SK-N-MC (cell line): Measurements from ENCODE around the gene SLC25A10.

Source experiments
- DNase-seq: peaks from one replicate; pipeline ENCODE4 v3.0.0-alpha.2; 2011; ENCODE audit warnings: low read depth, low spot score
- H3K27ac ChIP-seq: fragments of 200-600 bp; sonication (generic); 2 replicates; pipeline ENCODE4 v1.5.1; 2016; ENCODE audit warnings: mixed run types
- H3K36me3 ChIP-seq: fragments of 200-600 bp; sonication (generic); 2 replicates; pipeline ENCODE4 v1.6.1; 2017; ENCODE audit warnings: antibody characterized with exemption, low read length, mixed read lengths; ENCODE audit not compliant: insufficient read depth
- H3K4me3 ChIP-seq: fragments of 200-600 bp; sonication (generic); 2 replicates; pipeline ENCODE4 v1.5.1; 2016
- H3K9ac ChIP-seq: fragments of 200-600 bp; sonication (generic); 2 replicates; pipeline ENCODE4 v1.8.0; 2017; ENCODE audit warnings: mixed run types, mixed read lengths; ENCODE audit not compliant: insufficient read length
- H3K9me3 ChIP-seq: fragments of 200-600 bp; sonication (generic); 2 replicates; pipeline ENCODE4 v1.6.1; 2017; ENCODE audit warnings: low read depth, mild to moderate bottlenecking, antibody characterized with exemption, low read length, moderate library complexity, mixed read lengths
- EZH2 ChIP-seq: fragments of 200-600 bp; sonication (generic); IDR thresholded peaks from one replicate; pipeline ENCODE4 v1.6.1; 2017; ENCODE audit warnings: antibody characterized with exemption
- FOXP2 ChIP-seq: optimal IDR thresholded peaks from 2 replicates; pipeline ENCODE3; 2011; ENCODE audit warnings: mild to moderate bottlenecking, moderate library complexity; ENCODE audit not compliant: insufficient read depth; ENCODE audit errors: extremely low read length, control extremely low read depth
- POLR2AphosphoS5 ChIP-seq: IDR thresholded peaks from 2 replicates; pipeline ENCODE4 v1.6.1; 2012; ENCODE audit warnings: mild to moderate bottlenecking, low read depth, low read length, borderline replicate concordance

The SLC25A10 gene

GRCh38 chr17:81684442-81684911, 27.6 kb upstream of the SLC25A10 start:
- H3K4me3 ChIP-seq: peak overlapping the region; percentile 98
- H3K36me3 ChIP-seq: peaks cover 33% of the 10 kb centered on the region
- TF ChIP-seq POLR2AphosphoS5 (no peak), EZH2 (no peak), FOXP2 (no peak)
- H3K27ac ChIP-seq: peak overlapping the region; percentile 54
- no peak for DNase-seq
- peak overlapping the region; percentile 97 for H3K9ac ChIP-seq
- no peaks in the 10 kb centered on the region for H3K9me3 ChIP-seq

DNA sequence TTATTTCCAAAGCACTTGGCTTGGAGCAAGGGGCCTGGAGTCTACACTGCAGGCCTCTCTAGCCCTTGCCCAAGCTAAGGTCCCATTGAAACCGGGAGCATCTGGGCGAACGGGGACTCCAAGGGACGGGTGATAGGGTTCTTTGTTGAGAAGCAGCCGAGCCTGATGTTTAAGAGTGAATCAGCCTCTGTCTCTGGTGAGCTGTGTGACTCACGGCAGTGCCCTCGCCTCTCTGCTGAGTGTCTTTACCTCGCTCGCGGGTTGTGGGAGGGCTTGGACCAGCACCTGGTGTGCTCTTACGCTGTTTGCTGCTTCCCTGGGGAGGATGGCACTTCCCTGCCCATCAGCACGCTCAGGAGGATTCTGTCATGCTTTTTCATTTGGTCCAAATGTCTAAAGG, 27.0 kb upstream of the SLC25A10 start:
- H3K9ac ChIP-seq: peak overlapping the region; percentile 97
- H3K27ac ChIP-seq: no peak overlapping the region
- no peak for DNase-seq

DNA sequence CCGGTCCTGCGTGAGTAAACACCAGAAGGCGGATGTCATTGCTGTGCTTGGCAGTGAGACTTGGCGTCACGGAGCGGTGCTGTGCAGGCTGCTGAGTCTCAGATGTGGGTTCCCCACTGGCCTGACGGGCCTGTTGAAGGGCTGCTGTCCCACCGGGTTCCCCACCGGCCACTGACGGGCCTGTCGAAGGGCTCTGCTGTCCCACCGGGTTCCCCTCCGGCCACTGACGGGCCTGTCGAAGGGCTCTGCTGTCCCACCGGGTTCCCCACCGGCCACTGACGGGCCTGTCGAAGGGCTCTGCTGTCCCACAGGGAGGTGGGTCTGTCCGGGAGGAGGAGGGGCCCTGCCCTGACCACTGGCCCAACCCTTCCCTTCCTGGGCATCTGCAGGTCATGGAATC, 25.5 kb upstream of the SLC25A10 start:
- no peak for TF ChIP-seq POLR2AphosphoS5
- TF ChIP-seq EZH2: no peak
- no peak for TF ChIP-seq FOXP2
- DNase-seq: no peak
- no peaks in the 10 kb centered on the region for H3K9me3 ChIP-seq
- no peak overlapping the region for H3K27ac ChIP-seq
- H3K36me3 ChIP-seq: peaks cover 51% of the 10 kb centered on the region
- no peak overlapping the region for H3K9ac ChIP-seq
- H3K4me3 ChIP-seq: no peak overlapping the region

More for the DNA sequence above, 27.0 kb upstream of the SLC25A10 start:
- H3K4me3 ChIP-seq: peak overlapping the region; percentile 98
- H3K9me3 ChIP-seq: no peaks in the 10 kb centered on the region
- TF ChIP-seq POLR2AphosphoS5 (no peak), EZH2 (no peak), FOXP2 (no peak)
- H3K36me3 ChIP-seq: peaks cover 39% of the 10 kb centered on the region

DNA sequence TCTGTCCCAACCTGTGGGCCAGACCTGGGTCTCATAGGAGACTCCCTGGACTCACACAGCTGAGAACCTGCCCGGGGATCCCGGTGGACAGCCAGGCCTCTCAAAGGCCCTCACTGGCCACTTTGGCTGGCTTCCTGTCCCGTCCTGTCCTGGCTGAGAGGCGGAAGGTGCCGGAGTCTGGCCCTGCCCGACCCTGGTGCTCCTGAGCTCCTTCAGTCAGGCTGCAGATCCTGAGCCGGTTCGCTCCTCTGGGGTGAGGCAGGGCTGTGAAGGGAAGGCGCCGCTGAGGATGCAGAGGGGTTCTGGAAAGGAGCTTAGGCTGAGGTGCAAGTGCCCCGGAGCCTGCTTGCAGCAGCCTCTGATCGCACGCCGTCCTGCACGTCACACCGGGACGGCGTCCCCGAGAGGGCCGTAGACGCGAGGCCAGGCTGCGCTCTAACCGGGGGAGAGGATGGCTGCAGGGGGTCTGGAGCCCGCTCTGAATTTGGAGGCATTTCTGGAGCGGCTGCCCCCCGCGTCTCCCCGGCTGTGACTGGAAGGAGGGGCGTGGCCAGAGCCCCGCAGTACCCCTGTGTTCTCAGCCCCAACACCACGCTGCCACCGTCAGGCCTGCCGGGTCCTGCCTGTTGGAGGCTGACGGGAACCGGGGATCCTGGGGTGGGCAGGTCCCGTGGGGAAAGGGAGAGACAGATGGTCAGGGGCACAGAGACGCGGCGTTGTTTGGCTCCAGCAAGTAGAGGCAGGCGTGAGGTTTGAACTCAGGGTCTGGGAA, 24.1 kb upstream of the SLC25A10 start:
- Histone ChIP-seq H3K9me3 (no peaks in the 10 kb centered on the region), H3K9ac (no peak overlapping the region), H3K4me3 (no peak overlapping the region), H3K36me3 (peaks cover 60% of the 10 kb centered on the region), H3K27ac (no peak overlapping the region)
- DNase-seq: no peak
- TF ChIP-seq FOXP2 (no peak), POLR2AphosphoS5 (no peak), EZH2 (no peak)

DNA sequence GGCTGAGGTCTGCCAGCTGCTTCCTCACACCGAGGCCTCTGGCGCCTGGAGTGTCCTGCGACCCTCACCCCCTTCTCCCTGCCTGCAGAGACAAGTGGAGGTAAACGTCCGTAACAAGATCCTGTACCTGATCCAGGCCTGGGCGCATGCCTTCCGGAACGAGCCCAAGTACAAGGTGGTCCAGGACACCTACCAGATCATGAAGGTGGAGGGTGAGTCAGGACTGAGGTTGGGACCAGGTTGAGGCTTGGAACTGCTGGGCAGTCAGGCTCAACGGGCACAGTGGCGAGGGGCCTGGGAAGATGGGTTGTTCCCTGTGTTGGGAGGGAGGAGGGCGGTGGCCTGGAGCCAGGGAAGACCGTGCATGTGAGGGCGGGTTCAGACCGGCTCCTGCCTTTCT, 23.5 kb upstream of the SLC25A10 start:
- Histone ChIP-seq H3K36me3 (peaks cover 61% of the 10 kb centered on the region), H3K4me3 (no peak overlapping the region), H3K9me3 (no peaks in the 10 kb centered on the region), H3K27ac (no peak overlapping the region), H3K9ac (no peak overlapping the region)
- no peak for DNase-seq
- TF ChIP-seq FOXP2: no peak
- no peak for TF ChIP-seq EZH2
- no peak for TF ChIP-seq POLR2AphosphoS5

DNA sequence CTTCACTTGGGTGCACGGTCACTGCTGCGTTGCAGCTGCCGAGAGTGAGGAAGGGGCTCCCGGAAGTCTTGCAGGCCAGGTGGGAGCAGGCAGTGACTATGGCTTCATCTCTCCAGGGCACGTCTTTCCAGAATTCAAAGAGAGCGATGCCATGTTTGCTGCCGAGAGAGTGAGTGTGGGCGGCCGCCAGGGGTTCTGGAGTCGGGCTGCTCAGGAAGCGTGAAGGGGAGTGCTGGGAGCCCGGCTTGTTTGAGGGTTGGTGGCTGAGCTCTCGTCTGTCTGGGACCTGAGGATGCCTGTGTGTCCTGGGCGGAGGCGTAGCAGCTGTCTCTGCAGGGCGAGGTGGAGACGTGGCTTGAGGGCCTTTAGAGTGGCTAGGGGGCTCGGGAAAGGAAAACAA, 22.0 kb upstream of the SLC25A10 start:
- Histone ChIP-seq H3K4me3 (no peak overlapping the region), H3K27ac (no peak overlapping the region), H3K9me3 (no peaks in the 10 kb centered on the region), H3K9ac (no peak overlapping the region), H3K36me3 (peaks cover 75% of the 10 kb centered on the region)
- DNase-seq: no peak
- TF ChIP-seq EZH2: no peak
- no peak for TF ChIP-seq POLR2AphosphoS5
- no peak for TF ChIP-seq FOXP2

DNA sequence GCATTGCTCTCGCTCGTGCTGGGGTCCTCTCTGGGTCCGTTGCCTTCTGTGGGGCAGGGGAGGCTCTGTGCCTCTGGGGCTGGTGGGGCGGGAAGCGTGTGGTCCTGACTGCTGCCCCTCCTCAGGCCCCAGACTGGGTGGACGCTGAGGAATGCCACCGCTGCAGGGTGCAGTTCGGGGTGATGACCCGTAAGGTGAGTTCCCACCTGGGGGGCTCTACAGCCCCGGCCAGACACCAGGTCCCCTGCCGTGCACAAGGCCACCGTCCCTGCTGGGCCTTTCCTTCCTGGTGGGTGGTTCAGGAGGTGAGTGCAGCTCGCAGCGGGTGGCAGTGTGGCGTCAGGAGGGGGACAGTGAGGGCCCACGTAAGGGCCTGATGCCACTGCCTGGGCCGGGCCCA, 21.5 kb upstream of the SLC25A10 start:
- H3K9me3 ChIP-seq: no peaks in the 10 kb centered on the region
- DNase-seq: no peak
- TF ChIP-seq EZH2 (no peak), POLR2AphosphoS5 (no peak), FOXP2 (no peak)
- peaks cover 77% of the 10 kb centered on the region for H3K36me3 ChIP-seq
- no peak overlapping the region for H3K9ac ChIP-seq
- peak overlapping the region; percentile 46; the same call in 1 of the 2 replicates for H3K27ac ChIP-seq
- no peak overlapping the region for H3K4me3 ChIP-seq

DNA sequence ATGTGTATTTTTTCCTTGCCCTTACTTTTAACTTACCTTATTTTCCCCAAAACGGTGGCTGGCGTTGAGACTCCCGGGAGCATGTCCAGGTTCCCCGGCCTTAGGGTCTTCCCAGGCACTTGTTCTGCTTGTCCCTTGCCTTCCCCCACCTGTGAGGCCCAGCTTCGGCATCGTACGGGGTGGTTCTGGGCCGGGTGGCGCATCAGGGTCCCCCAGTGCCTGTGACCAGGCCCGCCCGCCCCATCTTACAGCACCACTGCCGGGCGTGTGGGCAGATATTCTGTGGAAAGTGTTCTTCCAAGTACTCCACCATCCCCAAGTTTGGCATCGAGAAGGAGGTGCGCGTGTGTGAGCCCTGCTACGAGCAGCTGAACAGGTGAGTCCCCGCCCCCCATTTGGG, 20.9 kb upstream of the SLC25A10 start:
- H3K4me3 ChIP-seq: no peak overlapping the region
- peak overlapping the region; percentile 46; the same call in 1 of the 2 replicates for H3K27ac ChIP-seq
- TF ChIP-seq FOXP2: no peak
- no peak for TF ChIP-seq POLR2AphosphoS5
- TF ChIP-seq EZH2: no peak
- H3K9ac ChIP-seq: no peak overlapping the region
- H3K9me3 ChIP-seq: no peaks in the 10 kb centered on the region
- no peak for DNase-seq
- peaks cover 77% of the 10 kb centered on the region for H3K36me3 ChIP-seq

DNA sequence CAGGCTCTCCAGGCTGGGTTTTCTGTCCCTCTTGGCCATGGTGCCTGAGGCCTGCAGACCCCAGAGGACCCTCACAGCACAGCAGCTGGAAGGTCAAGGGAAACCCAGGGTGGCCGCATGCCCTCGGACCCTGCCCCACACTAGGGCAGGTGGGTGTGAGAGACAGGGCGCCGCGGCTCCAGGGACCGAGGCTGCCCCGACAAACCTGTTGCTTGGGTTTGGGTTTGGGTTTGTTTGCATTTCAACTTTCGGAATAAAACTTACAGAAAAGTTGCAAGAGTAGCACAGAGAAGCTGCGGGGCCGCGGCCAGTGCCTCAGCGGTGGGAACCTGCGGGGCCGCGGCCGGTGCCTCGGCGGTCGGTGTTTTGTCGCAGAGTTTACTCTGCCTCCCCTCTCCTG, 20.5 kb upstream of the SLC25A10 start:
- no peak for TF ChIP-seq EZH2
- no peak for TF ChIP-seq FOXP2
- TF ChIP-seq POLR2AphosphoS5: no peak
- DNase-seq: no peak
- no peaks in the 10 kb centered on the region for H3K9me3 ChIP-seq
- H3K9ac ChIP-seq: no peak overlapping the region
- peaks cover 77% of the 10 kb centered on the region for H3K36me3 ChIP-seq
- H3K27ac ChIP-seq: no peak overlapping the region
- H3K4me3 ChIP-seq: no peak overlapping the region
